Right lobe of liver (tissue), 6 donors: ENCODE results near the gene DIP2C. TPM values are rescaled to one million over a fixed set of nuclear protein-coding genes. Genes with fewer than 3 reads are reported as not detected.

Experiments used
- ATAC-seq, 4 donors: fragments of 200-7000 bp; cut with Tn5 transposase; one replicate each; pipeline ENCODE4 v1.9.1; 2020; ENCODE audit warnings: mild to moderate bottlenecking in 4 of 4, moderate library complexity in 4 of 4
- DNase-seq, 3 donors: peaks; one replicate each; pipeline ENCODE4 v3.0.0-alpha.2; 2020
- H3K27ac ChIP-seq, 3 donors: fragments of 200-600 bp; one replicate each; pipeline ENCODE4 v1.8.0; 2022
- H3K27me3 ChIP-seq, 2 donors: fragments of 200-600 bp; one replicate each; pipeline ENCODE4 v1.8.0; 2022
- H3K36me3 ChIP-seq, 4 donors: fragments of 200-600 bp; sonication (generic) in 1 of 4; one replicate each; pipeline versions ENCODE4 v1.5.1 to v1.8.0; 2017 to 2022; ENCODE audit warnings: control low read depth in 1 of 4
- H3K4me1 ChIP-seq, 4 donors: fragments of 200-600 bp; sonication (generic) in 1 of 4; one replicate each; pipeline versions ENCODE4 v1.5.1 to v1.8.0; 2017 to 2022; ENCODE audit warnings: control low read depth in 1 of 4
- H3K4me3 ChIP-seq, 3 donors: fragments of 200-600 bp; one replicate each; pipeline ENCODE4 v1.8.0; 2022
- H3K9me3 ChIP-seq, 4 donors: fragments of 200-600 bp; sonication (generic) in 1 of 4; one replicate each; pipeline versions ENCODE4 v1.5.1 to v1.8.0; 2017 to 2022; ENCODE audit warnings: control low read depth in 1 of 4
- POLR2A ChIP-seq: fragments of 450-650 bp; IDR thresholded peaks from one replicate; pipeline ENCODE4 v1.6.1; 2017; ENCODE audit warnings: antibody characterized with exemption, mild to moderate bottlenecking
- WGBS: methylation state at CpG from one replicate; pipeline ENCODE4 v1.1.6; 2018; ENCODE audit warnings: low coverage, low lambda C conversion rate; ENCODE audit not compliant: insufficient coverage; ENCODE audit errors: missing lambda C conversion rate; 5-methylcytosine and 5-hydroxymethylcytosine counted together
- intact Hi-C, 2 donors: fragments of 100-400 bp; cut with DNase I; formaldehyde crosslinking; loops; one replicate each; pipeline versions ENCODE4 v1.11.2 to v1.14.1; 2022
- total RNA-seq, 6 experiments: library from RNA; depleted of rRNA in 2 of 6; stranded (reverse); fragments of >200 nt in 2 of 6; fragmentation: NEBNext Ultra II Directional in 3 of 6; extraction: Animal tissue kit (Norgen Biotek cat#: 25700) in 3 of 6; gene quantifications; one replicate each; pipeline versions ENCODE4 v1.1.0 to v1.2.4, GENCODE V29; 2016 to 2023
- TF ChIP-seq, protein P1 (sequence below), 4 donors: fragments of 200-600 bp in 3 of 4; fragments of 450-650 bp in 1 of 4; IDR thresholded peaks; one replicate each; pipeline versions ENCODE4 v1.5.1 to v1.8.0; 2016 to 2022; ENCODE audit warnings: antibody characterized with exemption in 4 of 4, mild to moderate bottlenecking in 2 of 4
- donor health status: DM: no; HTN: yes; CAD: no.
- donor health status: DM: no; HTN: no; CAD: no.
- donor health status: DM: no; HTN: no; CAD: no.
- donor health status: DM: no; HTN: yes; CAD: no.
- donor health status: DM: no; HTN: yes; CAD: no.

The DIP2C gene
- total RNA-seq, 6 experiments from 2014 or later: 8.0 to 13.5 (median 11.7) TPM

DNA sequence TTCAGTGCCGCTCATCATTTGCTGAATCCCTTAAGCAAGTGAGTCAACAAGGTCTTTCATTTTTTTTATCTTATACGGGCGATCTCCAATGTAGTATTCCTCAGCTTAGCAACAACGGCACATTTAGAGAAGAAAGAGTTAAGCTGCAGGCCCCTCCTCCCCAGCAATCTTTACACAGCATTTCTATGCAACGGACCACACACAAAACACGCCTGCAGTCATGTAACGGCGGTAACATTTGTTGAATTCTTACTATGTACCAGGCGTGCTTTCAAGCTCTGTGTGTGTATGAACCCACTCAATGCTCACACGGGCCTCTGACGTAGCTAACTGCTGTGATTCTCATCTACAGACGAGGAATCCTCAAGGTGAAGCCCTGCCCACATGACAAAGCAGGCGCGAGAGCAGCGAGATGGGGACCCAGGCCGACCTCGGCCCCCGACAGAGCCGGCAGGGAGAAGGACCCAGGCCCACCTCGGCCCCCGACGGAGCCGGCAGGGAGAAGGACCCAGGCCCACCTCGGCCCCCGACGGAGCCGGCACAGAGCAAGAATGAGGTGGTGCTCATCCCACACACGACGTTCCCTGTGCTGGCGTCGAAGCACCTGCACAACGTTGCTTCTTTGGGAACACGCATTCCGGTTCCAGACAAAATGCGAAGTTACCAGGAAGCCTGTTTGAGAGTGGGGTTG lies 313.5 kb downstream of the DIP2C start:
- 91% methylated on average over 15 of the region's 35 CpGs for WGBS
- no peak for TF ChIP-seq POLR2A
- TF ChIP-seq, protein P1, sequence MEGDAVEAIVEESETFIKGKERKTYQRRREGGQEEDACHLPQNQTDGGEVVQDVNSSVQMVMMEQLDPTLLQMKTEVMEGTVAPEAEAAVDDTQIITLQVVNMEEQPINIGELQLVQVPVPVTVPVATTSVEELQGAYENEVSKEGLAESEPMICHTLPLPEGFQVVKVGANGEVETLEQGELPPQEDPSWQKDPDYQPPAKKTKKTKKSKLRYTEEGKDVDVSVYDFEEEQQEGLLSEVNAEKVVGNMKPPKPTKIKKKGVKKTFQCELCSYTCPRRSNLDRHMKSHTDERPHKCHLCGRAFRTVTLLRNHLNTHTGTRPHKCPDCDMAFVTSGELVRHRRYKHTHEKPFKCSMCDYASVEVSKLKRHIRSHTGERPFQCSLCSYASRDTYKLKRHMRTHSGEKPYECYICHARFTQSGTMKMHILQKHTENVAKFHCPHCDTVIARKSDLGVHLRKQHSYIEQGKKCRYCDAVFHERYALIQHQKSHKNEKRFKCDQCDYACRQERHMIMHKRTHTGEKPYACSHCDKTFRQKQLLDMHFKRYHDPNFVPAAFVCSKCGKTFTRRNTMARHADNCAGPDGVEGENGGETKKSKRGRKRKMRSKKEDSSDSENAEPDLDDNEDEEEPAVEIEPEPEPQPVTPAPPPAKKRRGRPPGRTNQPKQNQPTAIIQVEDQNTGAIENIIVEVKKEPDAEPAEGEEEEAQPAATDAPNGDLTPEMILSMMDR (IDR thresholded peaks at IDR 0.05): no peak
- Histone ChIP-seq H3K27ac (no peak overlapping the region), H3K9me3 (no peaks in the 10 kb centered on the region), H3K4me3 (no peak overlapping the region), H3K27me3 (no peaks in the 10 kb centered on the region), H3K4me1 (peaks cover 0 to 14% (median 5%) of the 10 kb centered on the region in 4 donors), H3K36me3 (peaks cover 0 to 11% (median 0%) of the 10 kb centered on the region in 4 donors)
- DNase-seq (no peak), ATAC-seq (no peak)
- intact Hi-C loops: no loop called here

DNA sequence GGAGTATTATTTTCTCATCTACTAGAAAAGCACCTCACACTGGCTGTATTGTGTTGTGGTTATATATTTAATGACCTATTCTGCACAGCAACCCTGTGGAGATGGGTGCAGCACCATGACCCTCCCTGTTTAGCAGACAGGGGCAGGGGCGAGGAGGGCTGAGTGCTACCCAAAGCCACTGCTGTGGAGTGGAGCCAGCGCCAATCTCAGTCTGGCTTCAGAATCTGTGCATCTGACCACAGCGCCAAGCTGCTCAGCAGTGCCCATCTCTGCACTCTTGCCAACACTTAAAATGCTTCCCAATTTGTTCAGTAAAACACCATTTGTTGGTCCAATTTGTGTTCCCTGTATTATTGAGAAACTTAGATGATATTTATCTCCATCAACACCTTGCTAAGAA lies 315.1 kb downstream of the DIP2C start:
- Histone ChIP-seq H3K27ac (no peak overlapping the region), H3K4me3 (no peak overlapping the region), H3K36me3 (peaks cover 0 to 8% (median 0%) of the 10 kb centered on the region in 4 donors), H3K9me3 (no peaks in the 10 kb centered on the region), H3K4me1 (peaks cover 0 to 14% (median 5%) of the 10 kb centered on the region in 4 donors), H3K27me3 (no peaks in the 10 kb centered on the region)
- ATAC-seq (no peak), DNase-seq (no peak)
- TF ChIP-seq POLR2A: no peak
- TF ChIP-seq, protein P1 (IDR thresholded peaks at IDR 0.05): no peak
- intact Hi-C loops: no loop called here
- 95% methylated on average over 3 of the region's 3 CpGs for WGBS

DNA sequence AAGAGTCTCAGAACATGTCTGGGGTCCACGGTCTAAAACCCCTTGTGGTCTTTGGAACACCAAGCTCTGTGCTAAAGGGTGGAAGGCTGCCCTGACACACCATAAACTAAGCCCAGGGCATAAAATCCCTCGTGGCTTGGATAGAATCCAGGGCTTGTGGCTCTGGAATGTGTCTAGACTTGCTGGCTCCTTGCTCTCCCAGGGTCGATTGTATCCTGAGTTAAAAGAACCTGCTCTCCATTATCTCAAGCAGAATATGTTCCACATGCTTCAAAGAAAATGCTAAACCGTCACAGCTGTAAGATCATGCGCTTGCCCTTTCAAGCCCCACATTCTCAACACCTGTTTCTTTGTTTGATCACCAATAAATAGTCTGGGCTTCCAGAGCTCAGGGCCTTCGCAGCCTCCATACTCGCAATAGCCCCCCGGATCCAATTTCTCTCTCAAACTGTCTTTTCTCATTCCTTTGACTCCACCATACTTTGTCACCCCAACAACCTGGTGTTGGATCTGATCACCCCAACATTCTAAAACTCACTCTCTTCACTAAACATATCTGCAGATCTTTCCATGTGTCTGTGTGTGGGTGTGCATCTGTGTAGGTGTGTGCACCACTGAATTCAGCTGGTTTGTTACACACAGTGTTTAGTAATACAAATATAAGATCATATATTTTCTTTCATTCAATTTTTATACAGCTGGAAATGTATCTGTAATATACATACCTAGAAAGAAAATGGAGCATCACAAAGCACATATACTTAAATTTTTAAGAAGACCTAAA lies 315.8 kb downstream of the DIP2C start:
- ATAC-seq (peak; percentile 4 to 50 (median 24)), DNase-seq (no peak)
- Histone ChIP-seq H3K27ac (peak overlapping the region in 2 of 3 donors; percentile 62 to 68), H3K4me1 (peaks cover 0 to 14% (median 5%) of the 10 kb centered on the region in 4 donors), H3K27me3 (no peaks in the 10 kb centered on the region), H3K4me3 (no peak overlapping the region), H3K9me3 (no peaks in the 10 kb centered on the region), H3K36me3 (peaks cover 0 to 12% (median 3%) of the 10 kb centered on the region in 4 donors)
- WGBS: 61% methylated on average over 8 of the region's 8 CpGs
- intact Hi-C loops: no loop called here
- TF ChIP-seq POLR2A: no peak
- TF ChIP-seq, protein P1 (IDR thresholded peaks at IDR 0.05): no peak

DNA sequence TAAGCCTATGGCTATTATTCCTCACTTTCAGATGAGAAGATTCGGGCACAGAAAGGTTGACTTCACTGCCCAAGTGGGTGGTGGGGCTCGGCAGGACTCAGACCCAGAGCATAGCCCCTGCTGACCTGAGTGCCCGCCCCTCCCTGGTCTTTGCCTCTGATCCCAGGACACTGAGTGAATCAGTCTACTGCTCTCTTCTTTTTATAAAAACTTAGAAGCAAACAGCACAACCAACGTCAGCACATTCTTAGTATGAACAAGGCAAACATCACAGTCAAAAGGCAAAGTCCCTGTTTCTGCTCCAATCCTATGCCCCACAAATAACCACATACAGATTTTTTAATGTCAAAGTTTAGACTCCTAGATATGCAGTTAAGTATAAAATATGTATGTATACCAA lies 316.5 kb downstream of the DIP2C start:
- Histone ChIP-seq H3K36me3 (peaks cover 0 to 12% (median 4%) of the 10 kb centered on the region in 4 donors), H3K4me1 (peaks cover 0 to 14% (median 5%) of the 10 kb centered on the region in 4 donors), H3K27me3 (no peaks in the 10 kb centered on the region), H3K27ac (peak overlapping the region in 2 of 3 donors; percentile 62 to 68), H3K9me3 (no peaks in the 10 kb centered on the region), H3K4me3 (no peak overlapping the region)
- peak in 1 of 3 donors; percentile 64 for DNase-seq
- intact Hi-C loops: no loop called here
- ATAC-seq: peak; percentile 75 to 91 (median 88)
- TF ChIP-seq, protein P1 (IDR thresholded peaks at IDR 0.05): no peak
- no peak for TF ChIP-seq POLR2A
- WGBS: 18% methylated on average over 2 of the region's 4 CpGs
